A549 (cell line): ENCODE data around the gene DNAH8. TPM values are rescaled to one million over a fixed set of nuclear protein-coding genes. Genes with fewer than 3 reads are reported as not detected.

ENCODE experiments used
- ATAC-seq, 2 experiments: fragments of 200-7000 bp in 1 of 2; fragments of >200 bp in 1 of 2; cut with Nextera tagmentation in 1 of 2; cut with Tn5 transposase in 1 of 2; 3 replicates each; pipeline versions ENCODE4 v1.8.0 to v1.9.1; 2018 to 2020; ENCODE audit warnings: mild to moderate bottlenecking in 1 of 2, moderate library complexity in 1 of 2
- CTCF ChIA-PET: fragments of 300-600 bp; sonication (Branson Sonifier 250); formaldehyde crosslinking; extraction: SDS; loops from one replicate; lab custom pipeline; 2021; ENCODE audit warnings: antibody characterized with exemption, inconsistent platforms; lab: Yijun Ruan, JAX
- POLR2A ChIA-PET: fragments of 350-600 bp; formaldehyde crosslinking; extraction: SDS; loops from one replicate; lab custom pipeline; 2021; ENCODE audit warnings: antibody characterized with exemption, inconsistent platforms; lab: Yijun Ruan, JAX
- DNase-seq, 2 experiments: peaks; one replicate each; pipeline versions ENCODE4 v3.0.0 to v3.0.0-alpha.2; 2011 to 2016; ENCODE audit warnings: low read depth in 1 of 2, low spot score in 1 of 2
- FAIRE-seq: peaks from 2 replicates; lab custom pipeline; 2011; peaks lifted over from hg19 to GRCh38; lab: Jason Lieb, UNC
- H3K27ac ChIP-seq, 2 experiments: fragments of >200 bp; sonication (Bioruptor Twin); formaldehyde crosslinking; 3 replicates each; pipeline ENCODE4 v1.5.1; 2016 to 2017
- H3K4me1 ChIP-seq: fragments of >200 bp; sonication (Bioruptor Twin); formaldehyde crosslinking; 3 replicates; pipeline ENCODE4 v1.6.1; 2016
- H3K4me2 ChIP-seq: fragments of >200 bp; sonication (Bioruptor Twin); formaldehyde crosslinking; 3 replicates; pipeline ENCODE4 v1.6.1; 2016
- H3K4me3 ChIP-seq: fragments of >200 bp; sonication (Bioruptor Twin); formaldehyde crosslinking; 3 replicates; pipeline ENCODE4 v1.5.1; 2016
- H3K9me3 ChIP-seq: fragments of >200 bp; sonication (Bioruptor Twin); formaldehyde crosslinking; 3 replicates; pipeline ENCODE4 v1.6.1; 2016
- CBX8 ChIP-seq: fragments of 200-600 bp; sonication (generic); IDR thresholded peaks from 2 replicates; pipeline ENCODE4 v1.6.1; 2016
- CHD4 ChIP-seq: fragments of 200-600 bp; sonication (generic); IDR thresholded peaks from 2 replicates; pipeline ENCODE4 v1.6.1; 2016; ENCODE audit warnings: antibody characterized with exemption, mild to moderate bottlenecking, borderline replicate concordance
- ESRRA ChIP-seq: fragments of 150-350 bp; IDR thresholded peaks from 2 replicates; pipeline ENCODE4 v1.6.1; 2014; ENCODE audit warnings: mild to moderate bottlenecking, low read length, borderline replicate concordance
- HOXB13 ChIP-seq: fragments of 250-450 bp; sonication (Bioruptor Pico); IDR thresholded peaks from 2 replicates; pipeline ENCODE4 v1.5.0; 2020; ENCODE audit warnings: low read depth, mild to moderate bottlenecking, moderate library complexity
- JUN ChIP-seq, 2 experiments: fragments of >200 bp; sonication (Bioruptor Twin); formaldehyde crosslinking; IDR thresholded peaks; 2 replicates in 1 of 2; 3 replicates in 1 of 2; pipeline ENCODE4 v1.6.1; 2016 to 2017
- MAZ ChIP-seq: fragments of 150-350 bp; IDR thresholded peaks from 2 replicates; pipeline ENCODE4 v1.6.1; 2014; ENCODE audit warnings: antibody characterized with exemption, low read depth, low read length, borderline replicate concordance
- MYC ChIP-seq: IDR thresholded peaks from 2 replicates; pipeline ENCODE4 v1.6.1; 2012; ENCODE audit warnings: mild to moderate bottlenecking, inconsistent platforms, low read length, improper control_type of control experiment, borderline replicate concordance
- NFE2L2 ChIP-seq: fragments of 150-350 bp; conservative IDR thresholded peaks from 2 replicates; pipeline ENCODE4 v1.6.1; 2014; ENCODE audit warnings: low read length
- RARB ChIP-seq: fragments of 250-450 bp; sonication (Bioruptor Pico); IDR thresholded peaks from 2 replicates; pipeline ENCODE4 v1.8.0; 2021; ENCODE audit warnings: mild to moderate bottlenecking, moderate library complexity
- REST ChIP-seq: fragments of 200-600 bp; sonication (generic); IDR thresholded peaks from 2 replicates; pipeline ENCODE4 v1.6.1; 2016; ENCODE audit warnings: antibody characterized with exemption, mild to moderate bottlenecking, moderate library complexity
- RFX5 ChIP-seq: fragments of 450-650 bp; IDR thresholded peaks from 2 replicates; pipeline ENCODE4 v1.7.1; 2014; ENCODE audit warnings: antibody characterized with exemption, mild to moderate bottlenecking, moderate library complexity
- RNF2 ChIP-seq: fragments of 200-600 bp; sonication (generic); IDR thresholded peaks from 2 replicates; pipeline ENCODE4 v1.6.1; 2016; ENCODE audit warnings: low read depth, mild to moderate bottlenecking, antibody characterized with exemption, moderate library complexity, borderline replicate concordance
- SMC3 ChIP-seq: fragments of >200 bp; sonication (Bioruptor Twin); formaldehyde crosslinking; IDR thresholded peaks from 3 replicates; pipeline ENCODE4 v1.6.1; 2018; ENCODE audit warnings: inconsistent platforms
- TFCP2L1 ChIP-seq: fragments of 250-450 bp; sonication (Bioruptor Pico); IDR thresholded peaks from 2 replicates; pipeline ENCODE4 v1.5.0; 2021; ENCODE audit warnings: mild to moderate bottlenecking
- USF2 ChIP-seq: fragments of 450-650 bp; IDR thresholded peaks from 2 replicates; pipeline ENCODE4 v1.6.1; 2014; ENCODE audit warnings: antibody characterized with exemption
- WGBS: methylation state at CpG from one replicate; pipeline ENCODE4 v1.1.6; 2017; ENCODE audit errors: missing lambda C conversion rate; 5-methylcytosine and 5-hydroxymethylcytosine counted together
- polyA plus RNA-seq, 4 experiments: library from polyadenylated mRNA; depleted of rRNA in 3 of 4; stranded (reverse); fragments of >200 nt; fragmentation: RNase III in 1 of 4; extraction: RNeasy Plus Mini Kit Qiagen cat#74134 plus additional on column Dnase treatment in 1 of 4; gene quantifications; 2 replicates in 3 of 4; 3 replicates in 1 of 4; pipeline ENCODE4 v1.2.3, GENCODE V29; 2011 to 2017
- TF ChIP-seq, protein P1 (sequence below): fragments of >200 bp; sonication (Bioruptor Twin); formaldehyde crosslinking; IDR thresholded peaks from 3 replicates; pipeline ENCODE4 v1.6.1; 2016
- TF ChIP-seq, protein P2 (sequence below): fragments of >200 bp; sonication (Bioruptor Twin); formaldehyde crosslinking; IDR thresholded peaks from 3 replicates; pipeline ENCODE4 v1.5.1; 2016
- TF ChIP-seq, protein P3 (sequence below): IDR thresholded peaks from 2 replicates; pipeline ENCODE4 v1.6.1; 2012

DNAH8 gene
- polyA plus RNA-seq, 2 of the 4 experiments (the other 2 are of a cell fraction): not detected

DNA sequence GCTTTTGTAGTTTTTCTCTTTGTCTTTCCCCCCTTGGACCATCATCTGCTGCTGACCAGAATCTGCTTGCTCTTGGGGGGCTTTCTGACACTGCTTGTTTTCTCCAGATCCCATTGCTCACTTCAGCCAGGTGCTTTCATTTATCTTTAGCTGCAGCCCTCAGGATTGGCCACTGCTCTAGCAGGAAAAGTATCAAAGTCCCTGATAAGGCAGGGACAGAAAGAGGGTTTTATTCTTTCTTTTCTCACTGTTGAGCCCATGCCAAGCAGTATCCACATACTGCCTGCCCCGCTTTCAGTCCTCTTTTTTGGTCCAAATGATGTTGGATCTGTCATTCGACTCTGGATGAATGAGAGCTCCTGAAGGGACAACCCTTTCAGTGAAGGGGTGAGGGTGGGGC, 141.4 kb downstream of the DNAH8 start (continued):
- no peak for TF ChIP-seq REST

GRCh38 chr6:38857815-38858214, 142.7 kb downstream of the DNAH8 start:
- no peak for FAIRE-seq
- no peak overlapping the region for H3K4me3 ChIP-seq
- H3K4me2 ChIP-seq: no peak overlapping the region
- POLR2A ChIA-PET: no interaction called here
- WGBS: 3% methylated on average over 5 of the region's 5 CpGs
- CTCF ChIA-PET: interaction anchor here (1.4 kb wide), 1 partner anchor 14 kb away, joined by 3 read pairs; no protein-coding TSS in a partner anchor
- TF ChIP-seq RNF2: no peak
- TF ChIP-seq, protein P1, sequence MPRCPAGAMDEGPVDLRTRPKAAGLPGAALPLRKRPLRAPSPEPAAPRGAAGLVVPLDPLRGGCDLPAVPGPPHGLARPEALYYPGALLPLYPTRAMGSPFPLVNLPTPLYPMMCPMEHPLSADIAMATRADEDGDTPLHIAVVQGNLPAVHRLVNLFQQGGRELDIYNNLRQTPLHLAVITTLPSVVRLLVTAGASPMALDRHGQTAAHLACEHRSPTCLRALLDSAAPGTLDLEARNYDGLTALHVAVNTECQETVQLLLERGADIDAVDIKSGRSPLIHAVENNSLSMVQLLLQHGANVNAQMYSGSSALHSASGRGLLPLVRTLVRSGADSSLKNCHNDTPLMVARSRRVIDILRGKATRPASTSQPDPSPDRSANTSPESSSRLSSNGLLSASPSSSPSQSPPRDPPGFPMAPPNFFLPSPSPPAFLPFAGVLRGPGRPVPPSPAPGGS: no peak
- TF ChIP-seq RFX5: no peak
- TF ChIP-seq MYC: no peak
- TF ChIP-seq SMC3: no peak
- no peak for TF ChIP-seq HOXB13 (CRISPR knock-in tag)
- TF ChIP-seq NFE2L2: no peak
- no peak for TF ChIP-seq USF2
- TF ChIP-seq JUN (IDR thresholded peaks at IDR 0.05): no peak
- no peak for TF ChIP-seq RARB (CRISPR knock-in tag)
- TF ChIP-seq, protein P2, sequence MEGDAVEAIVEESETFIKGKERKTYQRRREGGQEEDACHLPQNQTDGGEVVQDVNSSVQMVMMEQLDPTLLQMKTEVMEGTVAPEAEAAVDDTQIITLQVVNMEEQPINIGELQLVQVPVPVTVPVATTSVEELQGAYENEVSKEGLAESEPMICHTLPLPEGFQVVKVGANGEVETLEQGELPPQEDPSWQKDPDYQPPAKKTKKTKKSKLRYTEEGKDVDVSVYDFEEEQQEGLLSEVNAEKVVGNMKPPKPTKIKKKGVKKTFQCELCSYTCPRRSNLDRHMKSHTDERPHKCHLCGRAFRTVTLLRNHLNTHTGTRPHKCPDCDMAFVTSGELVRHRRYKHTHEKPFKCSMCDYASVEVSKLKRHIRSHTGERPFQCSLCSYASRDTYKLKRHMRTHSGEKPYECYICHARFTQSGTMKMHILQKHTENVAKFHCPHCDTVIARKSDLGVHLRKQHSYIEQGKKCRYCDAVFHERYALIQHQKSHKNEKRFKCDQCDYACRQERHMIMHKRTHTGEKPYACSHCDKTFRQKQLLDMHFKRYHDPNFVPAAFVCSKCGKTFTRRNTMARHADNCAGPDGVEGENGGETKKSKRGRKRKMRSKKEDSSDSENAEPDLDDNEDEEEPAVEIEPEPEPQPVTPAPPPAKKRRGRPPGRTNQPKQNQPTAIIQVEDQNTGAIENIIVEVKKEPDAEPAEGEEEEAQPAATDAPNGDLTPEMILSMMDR: no peak
- no peak for TF ChIP-seq CHD4
- TF ChIP-seq REST: no peak
- TF ChIP-seq, protein P3, sequence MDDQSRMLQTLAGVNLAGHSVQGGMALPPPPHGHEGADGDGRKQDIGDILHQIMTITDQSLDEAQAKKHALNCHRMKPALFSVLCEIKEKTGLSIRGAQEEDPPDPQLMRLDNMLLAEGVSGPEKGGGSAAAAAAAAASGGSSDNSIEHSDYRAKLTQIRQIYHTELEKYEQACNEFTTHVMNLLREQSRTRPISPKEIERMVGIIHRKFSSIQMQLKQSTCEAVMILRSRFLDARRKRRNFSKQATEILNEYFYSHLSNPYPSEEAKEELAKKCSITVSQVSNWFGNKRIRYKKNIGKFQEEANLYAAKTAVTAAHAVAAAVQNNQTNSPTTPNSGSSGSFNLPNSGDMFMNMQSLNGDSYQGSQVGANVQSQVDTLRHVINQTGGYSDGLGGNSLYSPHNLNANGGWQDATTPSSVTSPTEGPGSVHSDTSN: no peak
- no peak for TF ChIP-seq TFCP2L1 (CRISPR knock-in tag)
- no peak for TF ChIP-seq MAZ
- no peak for TF ChIP-seq CBX8
- no peak for TF ChIP-seq ESRRA
- H3K9me3 ChIP-seq: no peaks in the 10 kb centered on the region
- no peak for DNase-seq
- ATAC-seq: no peak
- no peaks in the 10 kb centered on the region for H3K4me1 ChIP-seq
- no peak overlapping the region for H3K27ac ChIP-seq
